ENCODE results near the gene ASIC5. TPM values are rescaled to one million over a fixed set of nuclear protein-coding genes. Genes with fewer than 3 reads are reported as not detected.
"Not testable (repeated sequence)": the region's sequence is repeated elsewhere in the genome, so short reads cannot be mapped to it uniquely, and the experiment has no call there.

ASIC5 gene
- total RNA-seq, 2 donors from 2014 or later = 0.15 TPM; not detected in 1

GRCh38 chr4:155900381-155900780 is 34.3 kb upstream of the ASIC5 start:
- no peaks in the 10 kb centered on the region for H3K9me3 ChIP-seq
- H3K36me3 ChIP-seq = no peaks in the 10 kb centered on the region
- no peaks in the 10 kb centered on the region for H3K4me1 ChIP-seq
- no peak for DNase-seq
- H3K27ac ChIP-seq = no peak overlapping the region
- intact Hi-C loops (cut with DNase I) = no loop called here
- no peak overlapping the region for H3K9ac ChIP-seq (ENCODE audit: low read depth in 2 of 2, low read length in 2 of 2)
- TF ChIP-seq, protein P1, sequence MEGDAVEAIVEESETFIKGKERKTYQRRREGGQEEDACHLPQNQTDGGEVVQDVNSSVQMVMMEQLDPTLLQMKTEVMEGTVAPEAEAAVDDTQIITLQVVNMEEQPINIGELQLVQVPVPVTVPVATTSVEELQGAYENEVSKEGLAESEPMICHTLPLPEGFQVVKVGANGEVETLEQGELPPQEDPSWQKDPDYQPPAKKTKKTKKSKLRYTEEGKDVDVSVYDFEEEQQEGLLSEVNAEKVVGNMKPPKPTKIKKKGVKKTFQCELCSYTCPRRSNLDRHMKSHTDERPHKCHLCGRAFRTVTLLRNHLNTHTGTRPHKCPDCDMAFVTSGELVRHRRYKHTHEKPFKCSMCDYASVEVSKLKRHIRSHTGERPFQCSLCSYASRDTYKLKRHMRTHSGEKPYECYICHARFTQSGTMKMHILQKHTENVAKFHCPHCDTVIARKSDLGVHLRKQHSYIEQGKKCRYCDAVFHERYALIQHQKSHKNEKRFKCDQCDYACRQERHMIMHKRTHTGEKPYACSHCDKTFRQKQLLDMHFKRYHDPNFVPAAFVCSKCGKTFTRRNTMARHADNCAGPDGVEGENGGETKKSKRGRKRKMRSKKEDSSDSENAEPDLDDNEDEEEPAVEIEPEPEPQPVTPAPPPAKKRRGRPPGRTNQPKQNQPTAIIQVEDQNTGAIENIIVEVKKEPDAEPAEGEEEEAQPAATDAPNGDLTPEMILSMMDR (IDR thresholded peaks at IDR 0.05) = no peak
- no peaks in the 10 kb centered on the region for H3K27me3 ChIP-seq
- H3K4me3 ChIP-seq = no peak overlapping the region

DNA sequence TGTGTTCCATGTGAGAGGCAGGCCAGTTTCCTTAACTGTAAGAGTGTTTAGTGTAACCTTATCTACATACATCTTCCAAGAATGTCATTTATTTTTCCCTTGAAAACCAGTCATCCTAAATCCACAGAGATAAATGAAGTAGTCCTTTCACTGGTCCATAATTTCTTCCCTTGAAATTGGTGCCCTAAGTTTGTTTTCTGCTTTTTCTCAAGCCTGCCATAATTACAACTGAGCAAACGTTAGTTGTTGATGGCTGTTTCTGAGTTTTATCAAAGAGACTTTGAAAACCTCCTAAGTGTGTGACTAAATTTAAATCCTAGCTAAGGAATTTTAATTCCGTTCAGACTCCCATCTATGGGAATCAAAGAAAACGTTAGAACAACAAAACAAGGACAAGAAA is 33.8 kb upstream of the ASIC5 start:
- Histone ChIP-seq H3K27me3 (no peaks in the 10 kb centered on the region), H3K4me3 (no peak overlapping the region), H3K9ac (ENCODE audit: low read depth in 2 of 2, low read length in 2 of 2) (no peak overlapping the region), H3K27ac (no peak overlapping the region), H3K4me1 (no peaks in the 10 kb centered on the region), H3K9me3 (no peaks in the 10 kb centered on the region), H3K36me3 (no peaks in the 10 kb centered on the region)
- no peak for DNase-seq
- TF ChIP-seq, protein P1 (IDR thresholded peaks at IDR 0.05) = no peak
- intact Hi-C loops (cut with DNase I) = no loop called here

DNA sequence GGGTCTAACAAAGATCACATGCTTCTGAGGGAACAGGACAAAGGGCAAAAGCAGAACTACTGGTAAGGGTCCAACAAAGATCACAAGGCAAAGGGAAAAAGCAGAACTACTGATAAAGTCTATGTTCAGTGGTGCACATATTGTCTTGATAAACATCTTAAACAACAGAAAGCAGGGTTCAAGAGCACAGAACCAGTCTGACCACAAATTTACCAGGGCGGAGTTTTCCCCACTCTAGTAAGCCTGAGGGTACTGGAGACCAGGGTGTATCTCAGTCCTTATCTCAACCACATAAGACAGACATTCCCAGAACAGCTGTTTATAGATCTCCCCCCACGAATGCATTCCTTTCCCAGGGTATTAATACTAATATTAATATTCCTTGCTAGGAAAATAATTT is 32.3 kb upstream of the ASIC5 start:
- H3K4me1 ChIP-seq; H3K27me3 ChIP-seq; H3K9me3 ChIP-seq; H3K4me3 ChIP-seq; H3K36me3 ChIP-seq; DNase-seq; H3K27ac ChIP-seq; H3K9ac ChIP-seq (ENCODE audit: low read depth in 2 of 2, low read length in 2 of 2); intact Hi-C loops (cut with DNase I): not testable (repeated sequence)

GRCh38 chr4:155891058-155891457 is 25.0 kb upstream of the ASIC5 start:
- H3K4me3 ChIP-seq = no peak overlapping the region
- H3K9ac ChIP-seq (ENCODE audit: low read depth in 2 of 2, low read length in 2 of 2) = no peak overlapping the region
- no peak overlapping the region for H3K27ac ChIP-seq
- TF ChIP-seq, protein P1 (IDR thresholded peaks at IDR 0.05) = no peak
- no peak for DNase-seq
- H3K9me3 ChIP-seq = no peaks in the 10 kb centered on the region
- H3K27me3 ChIP-seq = no peaks in the 10 kb centered on the region
- H3K4me1 ChIP-seq = no peaks in the 10 kb centered on the region
- intact Hi-C loops (cut with DNase I) = no loop called here
- no peaks in the 10 kb centered on the region for H3K36me3 ChIP-seq

- H3K9ac ChIP-seq (ENCODE audit: low read depth in 2 of 2, low read length in 2 of 2) = no peak overlapping the region
- intact Hi-C loops (cut with DNase I) = no loop called here
- H3K27ac ChIP-seq = no peak overlapping the region
- TF ChIP-seq, protein P1 (IDR thresholded peaks at IDR 0.05) = no peak
- no peaks in the 10 kb centered on the region for H3K36me3 ChIP-seq
- no peaks in the 10 kb centered on the region for H3K9me3 ChIP-seq
- DNase-seq = no peak
- no peaks in the 10 kb centered on the region for H3K4me1 ChIP-seq
- no peaks in the 10 kb centered on the region for H3K27me3 ChIP-seq
- no peak overlapping the region for H3K4me3 ChIP-seq
Observed at GRCh38 chr4:155889946-155890345, 23.9 kb upstream of the ASIC5 start.

DNA sequence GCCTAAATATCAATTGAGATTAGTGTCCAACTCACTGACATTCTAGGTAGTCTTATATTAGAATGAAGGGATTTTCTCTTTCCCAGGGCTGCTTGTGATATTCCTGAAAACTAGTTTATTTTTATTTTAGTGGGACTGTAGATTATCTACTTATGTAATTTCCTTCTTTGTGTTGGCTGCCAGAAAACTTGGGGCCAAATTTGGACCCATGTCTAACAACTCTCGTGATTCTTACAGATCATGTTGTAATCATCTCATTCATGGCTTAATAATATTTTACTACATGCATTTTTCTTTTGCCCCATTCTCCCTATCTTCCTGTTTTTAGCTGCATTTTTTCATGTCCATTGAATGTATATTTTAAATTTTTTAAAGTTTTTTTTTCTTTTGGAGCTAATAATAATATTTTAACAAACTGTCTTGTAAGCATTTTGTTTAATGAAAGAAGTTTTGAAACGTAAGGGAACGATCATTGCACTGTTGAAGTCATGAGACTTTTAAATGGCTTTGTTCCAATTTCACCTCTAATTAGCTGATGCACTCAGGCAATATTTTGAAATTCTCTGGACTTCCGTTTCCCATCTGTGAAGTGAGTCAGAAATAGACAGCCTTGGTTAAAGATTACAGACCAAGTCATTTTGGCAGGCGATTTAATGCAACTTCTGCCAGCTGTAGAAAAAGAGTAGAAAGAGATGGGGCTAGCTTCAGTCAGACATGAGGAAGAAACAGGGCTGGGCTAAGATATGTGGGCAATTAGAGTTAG is 23.1 kb upstream of the ASIC5 start:
- H3K9ac ChIP-seq (ENCODE audit: low read depth in 2 of 2, low read length in 2 of 2) = no peak overlapping the region
- intact Hi-C loops (cut with DNase I) = no loop called here
- H3K9me3 ChIP-seq = no peaks in the 10 kb centered on the region
- no peaks in the 10 kb centered on the region for H3K4me1 ChIP-seq
- H3K27ac ChIP-seq = no peak overlapping the region
- TF ChIP-seq, protein P1 (IDR thresholded peaks at IDR 0.05) = no peak
- no peak overlapping the region for H3K4me3 ChIP-seq
- no peaks in the 10 kb centered on the region for H3K27me3 ChIP-seq
- no peak for DNase-seq
- no peaks in the 10 kb centered on the region for H3K36me3 ChIP-seq
